HEK293 (cell line): Measurements from ENCODE around the gene ACVR2B.

ENCODE experiments used
- CTCF ChIP-seq: fragments of 450-650 bp; formaldehyde crosslinking; IDR thresholded peaks from 2 replicates; pipeline ENCODE4 v1.5.1; 2016; ENCODE audit warnings: missing biosample characterization, missing genetic modification characterization
- PBX3 ChIP-seq: sonication (generic); formaldehyde crosslinking; IDR thresholded peaks from 2 replicates; pipeline ENCODE4 v1.8.1; 2022; ENCODE audit warnings: mild to moderate bottlenecking, moderate library complexity, missing genetic modification reagents
- TSHZ1 ChIP-seq: fragments of 450-650 bp; formaldehyde crosslinking; IDR thresholded peaks from 2 replicates; pipeline ENCODE4 v1.5.1; 2016; ENCODE audit warnings: missing biosample characterization, missing genetic modification characterization, borderline replicate concordance
- ZBTB7A ChIP-seq: fragments of 450-650 bp; formaldehyde crosslinking; IDR thresholded peaks from 2 replicates; pipeline ENCODE4 v1.5.1; 2016; ENCODE audit warnings: low read depth, missing biosample characterization, missing genetic modification characterization
- ZNF174 ChIP-seq: fragments of 450-650 bp; formaldehyde crosslinking; IDR thresholded peaks from 2 replicates; pipeline ENCODE4 v1.5.0; 2017; ENCODE audit warnings: missing biosample characterization, mild to moderate bottlenecking, missing genetic modification characterization
- ZNF280D ChIP-seq: fragments of 450-650 bp; formaldehyde crosslinking; IDR thresholded peaks from 2 replicates; pipeline ENCODE4 v1.5.1; 2016; ENCODE audit warnings: missing biosample characterization, missing genetic modification characterization
- ZNF350 ChIP-seq: fragments of 450-650 bp; formaldehyde crosslinking; IDR thresholded peaks from 2 replicates; pipeline ENCODE4 v1.5.0; 2017; ENCODE audit warnings: missing biosample characterization, mild to moderate bottlenecking, missing genetic modification characterization
- ZNF416 ChIP-seq: fragments of 450-650 bp; formaldehyde crosslinking; IDR thresholded peaks from 2 replicates; pipeline ENCODE4 v1.5.1; 2016; ENCODE audit warnings: missing biosample characterization, missing genetic modification characterization
- ZNF580 ChIP-seq: fragments of 450-650 bp; formaldehyde crosslinking; IDR thresholded peaks from 2 replicates; pipeline ENCODE4 v1.5.1; 2016; ENCODE audit warnings: missing biosample characterization, missing genetic modification characterization
- ZNF768 ChIP-seq: fragments of 450-650 bp; formaldehyde crosslinking; IDR thresholded peaks from 2 replicates; pipeline ENCODE4 v1.5.1; 2018; ENCODE audit warnings: missing biosample characterization, mild to moderate bottlenecking, missing genetic modification characterization

- TF ChIP-seq ZNF768 (tag by site-specific recombination) = no peak
- no peak for TF ChIP-seq ZNF416
- no peak for TF ChIP-seq CTCF (tag by site-specific recombination)
- no peak for TF ChIP-seq ZNF174 (tag by site-specific recombination)
- no peak for TF ChIP-seq ZBTB7A
- TF ChIP-seq ZNF280D (tag by site-specific recombination) = no peak
- no peak for TF ChIP-seq PBX3 (CRISPR knock-in tag)
- TF ChIP-seq TSHZ1 = no peak
- TF ChIP-seq ZNF580 (tag by site-specific recombination) = no peak
- TF ChIP-seq ZNF350 (tag by site-specific recombination) = no peak
These were observed 79.7 kb downstream of the ACVR2B start for GRCh38 chr3:38533285-38533976.
